GM12878 (cell line): ENCODE measurements around the gene HOXB2. TPM values are rescaled to one million over a fixed set of nuclear protein-coding genes. Genes with fewer than 3 reads are reported as not detected.

ENCODE experiments used
- ATAC-seq: fragments of 200-7000 bp; cut with Tn5 transposase; 3 replicates; pipeline ENCODE4 v1.9.1; 2020; ENCODE audit warnings: mild to moderate bottlenecking, moderate library complexity
- BruUV-seq: library from RNA; stranded (reverse); fragments of 400-500 nt; replicated peaks from 2 replicates; lab custom pipeline; 2021; lab: Mats Ljungman, UMichigan
- CTCF ChIA-PET: fragments of 300-600 bp; sonication (Branson Sonifier 250); formaldehyde crosslinking; extraction: SDS; loops from one replicate; lab custom pipeline; 2021; ENCODE audit warnings: inconsistent platforms; lab: Yijun Ruan, JAX
- POLR2A ChIA-PET: fragments of 350-600 bp; formaldehyde crosslinking; extraction: SDS; loops from one replicate; lab custom pipeline; 2021; ENCODE audit warnings: inconsistent platforms; lab: Charles Lee
- RAD21 ChIA-PET: fragments of 300-600 bp; sonication (Branson Sonifier 250); formaldehyde crosslinking; loops from one replicate; lab custom pipeline; 2023; ENCODE audit warnings: antibody characterized with exemption; ENCODE audit not compliant: unreplicated experiment; lab: Charles Lee
- SMC1A ChIA-PET: fragments of 300-600 bp; sonication (Branson Sonifier 250); formaldehyde crosslinking; loops from one replicate; lab custom pipeline; 2023; ENCODE audit not compliant: unreplicated experiment, uncharacterized antibody; lab: Charles Lee
- DNase-seq: peaks from one replicate; pipeline ENCODE4 v3.0.0-alpha.2; 2011; ENCODE audit warnings: low read depth, low spot score
- FAIRE-seq: peaks from 3 replicates; lab custom pipeline; 2011; peaks lifted over from hg19 to GRCh38; lab: Jason Lieb, UNC
- H2AFZ ChIP-seq: 2 replicates; pipeline ENCODE4 v1.6.0; 2011; ENCODE audit warnings: low read depth, low read length, control low read depth; ENCODE audit not compliant: control insufficient read depth
- H3K27ac ChIP-seq: 2 replicates; pipeline ENCODE4 v1.5.1; 2011; ENCODE audit warnings: control low read depth; ENCODE audit not compliant: control insufficient read depth, insufficient read depth
- H3K27me3 ChIP-seq, 2 experiments: replicated peaks in 1 of 2; 2 replicates each; pipeline versions ENCODE4 v1.6.0 to v1.6.1; 2011; ENCODE audit warnings: low read length in 1 of 2; ENCODE audit not compliant: control insufficient read depth in 2 of 2, insufficient read depth in 2 of 2
- H3K36me3 ChIP-seq, 2 experiments: 2 replicates each; pipeline ENCODE4 v1.5.1; 2011; ENCODE audit warnings: low read length in 1 of 2; ENCODE audit not compliant: control insufficient read depth in 2 of 2, insufficient read depth in 2 of 2
- H3K4me1 ChIP-seq: 2 replicates; pipeline ENCODE4 v1.6.1; 2011; ENCODE audit warnings: mild to moderate bottlenecking, low read length, moderate library complexity, mixed read lengths; ENCODE audit not compliant: control insufficient read depth, insufficient read depth
- H3K4me2 ChIP-seq: 2 replicates; pipeline ENCODE4 v1.6.0; 2011; ENCODE audit warnings: control low read depth; ENCODE audit not compliant: control insufficient read depth, insufficient read depth
- H3K4me3 ChIP-seq: fragments of 200-600 bp; sonication (generic); 2 replicates; pipeline ENCODE4 v1.5.1; 2016
- H3K79me2 ChIP-seq: 2 replicates; pipeline ENCODE4 v1.6.0; 2011; ENCODE audit warnings: low read length; ENCODE audit not compliant: control insufficient read depth, insufficient read depth
- H3K9ac ChIP-seq: 2 replicates; pipeline ENCODE4 v1.8.0; 2011; ENCODE audit warnings: low read length, control low read depth, mixed read lengths; ENCODE audit not compliant: control insufficient read depth, insufficient read depth
- H3K9me3 ChIP-seq: replicated peaks from 3 replicates; pipeline ENCODE4 v1.5.1; 2011; ENCODE audit warnings: mild to moderate bottlenecking, low read length; ENCODE audit not compliant: control insufficient read depth, insufficient read depth
- H4K20me1 ChIP-seq: 2 replicates; pipeline ENCODE4 v1.6.0; 2011; ENCODE audit not compliant: control insufficient read depth, insufficient read depth
- BHLHE40 ChIP-seq, 2 experiments: fragments of 450-650 bp in 1 of 2; IDR thresholded peaks; 2 replicates each; pipeline ENCODE4 v1.6.1; 2011 to 2017; ENCODE audit warnings: low read depth in 2 of 2, borderline replicate concordance in 1 of 2, improper control_type of control experiment in 1 of 2, low read length in 1 of 2, mild to moderate bottlenecking in 1 of 2
- CBX5 ChIP-seq: sonication (generic); IDR thresholded peaks from 2 replicates; pipeline ENCODE4 v1.6.1; 2016; ENCODE audit warnings: low read depth, moderate library complexity, mild to moderate bottlenecking, inconsistent platforms
- RAD51 ChIP-seq: fragments of 450-650 bp; IDR thresholded peaks from 2 replicates; pipeline ENCODE4 v1.6.1; 2016; ENCODE audit warnings: moderate library complexity, mild to moderate bottlenecking, inconsistent platforms
- SMAD1 ChIP-seq: fragments of 450-650 bp; IDR thresholded peaks from 2 replicates; pipeline ENCODE4 v1.6.1; 2018; ENCODE audit warnings: mild to moderate bottlenecking, low read depth; ENCODE audit not compliant: partially characterized antibody
- SPI1 ChIP-seq: IDR thresholded peaks from 2 replicates; pipeline ENCODE4 v1.6.1; 2011; ENCODE audit warnings: low read depth, mild to moderate bottlenecking, low read length, moderate library complexity, borderline replicate concordance; ENCODE audit not compliant: insufficient read depth
- WGBS: methylation state at CpG from one replicate; pipeline ENCODE4 v1.1.6; 2016; ENCODE audit warnings: low lambda C conversion rate; ENCODE audit not compliant: insufficient replicate concordance, insufficient coverage; ENCODE audit errors: missing lambda C conversion rate; 5-methylcytosine and 5-hydroxymethylcytosine counted together
- in situ Hi-C: fragments of 300-500 bp; cut with MboI; formaldehyde crosslinking; loops from 9 replicates; pipeline ENCODE4 v1.14.3; 2018; ENCODE audit warnings: mixed read lengths
- intact Hi-C: fragments of 100-400 bp; cut with micrococcal nuclease; formaldehyde crosslinking; loops from one replicate; pipeline ENCODE4 v1.14.2; 2022; ENCODE audit not compliant: unreplicated experiment
- polyA plus RNA-seq, 11 experiments: library from polyadenylated mRNA; depleted of rRNA in 4 of 11; unstranded in 6 of 11; stranded (reverse) in 5 of 11; fragments of >200 nt; fragmentation: Nextera tagmentation in 4 of 11; fragmentation: Illumina TruSeq in 1 of 11; extraction: Ambion mirVana in 4 of 11; extraction: Trizol in 1 of 11; gene quantifications; 1 replicate in 1 of 11; 2 replicates in 10 of 11; pipeline versions ENCODE4 v1.2.1 to v1.2.3, GENCODE V29; 2011 to 2016; ENCODE audit warnings: inconsistent platforms in 2 of 11, missing spikeins in 2 of 11, low read depth in 1 of 11
- total RNA-seq, 4 experiments: library from RNA; depleted of rRNA in 3 of 4; stranded (reverse); fragments of >200 nt in 3 of 4; fragmentation: Illumina TruSeq in 1 of 4; extraction: Trizol in 1 of 4; gene quantifications; 2 replicates each; pipeline versions ENCODE4 v1.2.1 to v1.2.3, GENCODE V29; 2013 to 2021

Gene HOXB2
- total and polyA plus RNA-seq, 10 of the 15 experiments (the other 5 are each of a cell fraction or from before 2014, with no cell fraction given), result 0.16 to 8.8 (median 2.3) TPM

- no peak overlapping the region for H3K4me3 ChIP-seq
- no peaks in the 10 kb centered on the region for H3K79me2 ChIP-seq
- H3K4me1 ChIP-seq, result no peaks in the 10 kb centered on the region
- no peak for DNase-seq
- no peak for FAIRE-seq
- H2AFZ ChIP-seq, result no peak overlapping the region
- ATAC-seq, result peak; percentile 34; the same call in 1 of the 3 replicates
- no TSS peak for BruUV-seq
- no peak overlapping the region for H3K27ac ChIP-seq
- no peak overlapping the region for H3K4me2 ChIP-seq
- ChIA-PET CTCF (interaction anchor here (0.6 to 1.2 kb wide), 2 partner anchors 41 to 190 kb away, joined by 3 read pairs; partner anchors contain the start of gene HOXB5), POLR2A (no interaction called here), SMC1A (interaction anchor here (0.6 kb wide), 1 partner anchor 10 kb away, joined by 3 read pairs; no protein-coding TSS in a partner anchor), RAD21 (no interaction called here)
- no peaks in the 10 kb centered on the region for H4K20me1 ChIP-seq
- in situ Hi-C loops (no loop called here), intact Hi-C loops (no loop called here)
- no peaks in the 10 kb centered on the region for H3K9me3 ChIP-seq
- H3K9ac ChIP-seq, result no peak overlapping the region
- peaks cover 0 to 6% of the 10 kb centered on the region in 2 experiments; a peak in 2 of 4 replicates for H3K36me3 ChIP-seq
- TF ChIP-seq RAD51 (peak; percentile 24; the same call in 1 of the 2 replicates), SPI1 (peak; percentile 24; the same call in 1 of the 2 replicates), CBX5 (no peak), SMAD1 (no peak), BHLHE40 (IDR thresholded peaks at IDR 0.05; ENCODE audit: borderline replicate concordance in 1 of 2, low read depth in 2 of 2, low read length in 1 of 2) (peak in 1 of 2 experiments; percentile 45; a peak in 1 of 4 replicates)
- H3K27me3 ChIP-seq, result no peaks in the 10 kb centered on the region
- WGBS, result 93% methylated on average over 2 of the region's 11 CpGs
Observed at GRCh38 chr17:48552466-48553189, 7.7 kb upstream of the HOXB2 start.
